ENCODE measurements around the gene FUT8. TPM values are rescaled to one million over a fixed set of nuclear protein-coding genes. Genes with fewer than 3 reads are reported as not detected.

FUT8 gene
- total RNA-seq, 1 donor from 2014 or later: 12.9 TPM

- no peaks in the 10 kb centered on the region for H3K36me3 ChIP-seq
- H3K27ac ChIP-seq: no peak overlapping the region
- no peaks in the 10 kb centered on the region for H3K27me3 ChIP-seq
- no peak for DNase-seq (ENCODE audit: low spot score in 2 of 2)
- TF ChIP-seq, protein P1, sequence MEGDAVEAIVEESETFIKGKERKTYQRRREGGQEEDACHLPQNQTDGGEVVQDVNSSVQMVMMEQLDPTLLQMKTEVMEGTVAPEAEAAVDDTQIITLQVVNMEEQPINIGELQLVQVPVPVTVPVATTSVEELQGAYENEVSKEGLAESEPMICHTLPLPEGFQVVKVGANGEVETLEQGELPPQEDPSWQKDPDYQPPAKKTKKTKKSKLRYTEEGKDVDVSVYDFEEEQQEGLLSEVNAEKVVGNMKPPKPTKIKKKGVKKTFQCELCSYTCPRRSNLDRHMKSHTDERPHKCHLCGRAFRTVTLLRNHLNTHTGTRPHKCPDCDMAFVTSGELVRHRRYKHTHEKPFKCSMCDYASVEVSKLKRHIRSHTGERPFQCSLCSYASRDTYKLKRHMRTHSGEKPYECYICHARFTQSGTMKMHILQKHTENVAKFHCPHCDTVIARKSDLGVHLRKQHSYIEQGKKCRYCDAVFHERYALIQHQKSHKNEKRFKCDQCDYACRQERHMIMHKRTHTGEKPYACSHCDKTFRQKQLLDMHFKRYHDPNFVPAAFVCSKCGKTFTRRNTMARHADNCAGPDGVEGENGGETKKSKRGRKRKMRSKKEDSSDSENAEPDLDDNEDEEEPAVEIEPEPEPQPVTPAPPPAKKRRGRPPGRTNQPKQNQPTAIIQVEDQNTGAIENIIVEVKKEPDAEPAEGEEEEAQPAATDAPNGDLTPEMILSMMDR (IDR thresholded peaks at IDR 0.05): no peak
- H3K4me3 ChIP-seq: no peak overlapping the region
- H3K4me1 ChIP-seq: no peaks in the 10 kb centered on the region
- no peaks in the 10 kb centered on the region for H3K9me3 ChIP-seq
- intact Hi-C loops (cut with DNase I): no loop called here
Observed at GRCh38 chr14:65776193-65776852, 363.8 kb downstream of the FUT8 start.

DNA sequence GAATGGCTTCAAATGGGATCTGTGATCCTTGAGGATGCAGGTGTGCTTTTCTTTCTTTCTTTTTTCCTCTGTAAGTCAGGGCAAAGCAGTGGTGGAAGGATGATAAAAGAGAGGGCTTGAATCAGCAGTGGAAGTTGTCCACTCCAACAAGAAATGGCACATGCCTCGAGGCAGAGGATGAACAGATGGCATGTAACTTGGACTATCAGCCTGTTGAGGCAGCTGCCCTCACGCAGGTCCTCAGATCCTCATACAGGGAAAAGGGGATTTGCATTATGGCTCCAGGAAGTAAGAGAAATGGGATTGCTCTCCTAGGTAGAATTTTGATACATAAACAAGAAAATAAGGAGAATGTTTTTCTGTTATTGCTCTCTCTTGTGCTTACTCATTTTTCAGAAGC, 368.0 kb downstream of the FUT8 start:
- TF ChIP-seq, protein P1 (IDR thresholded peaks at IDR 0.05): no peak
- Histone ChIP-seq H3K4me3 (no peak overlapping the region), H3K27ac (no peak overlapping the region), H3K36me3 (no peaks in the 10 kb centered on the region), H3K9me3 (no peaks in the 10 kb centered on the region), H3K27me3 (no peaks in the 10 kb centered on the region), H3K4me1 (no peaks in the 10 kb centered on the region)
- no peak for DNase-seq (ENCODE audit: low spot score in 2 of 2)
- intact Hi-C loops (cut with DNase I): no loop called here

- Histone ChIP-seq H3K9me3 (no peaks in the 10 kb centered on the region), H3K4me3 (no peak overlapping the region), H3K36me3 (no peaks in the 10 kb centered on the region), H3K27me3 (no peaks in the 10 kb centered on the region), H3K4me1 (no peaks in the 10 kb centered on the region), H3K27ac (no peak overlapping the region)
- intact Hi-C loops (cut with DNase I): no loop called here
- no peak for DNase-seq (ENCODE audit: low spot score in 2 of 2)
- TF ChIP-seq, protein P1 (IDR thresholded peaks at IDR 0.05): no peak
Observed at GRCh38 chr14:65783101-65783500, 370.6 kb downstream of the FUT8 start.

- no peak overlapping the region for H3K27ac ChIP-seq
- no peaks in the 10 kb centered on the region for H3K36me3 ChIP-seq
- no peaks in the 10 kb centered on the region for H3K27me3 ChIP-seq
- intact Hi-C loops (cut with DNase I): no loop called here
- TF ChIP-seq, protein P1 (IDR thresholded peaks at IDR 0.05): no peak
- H3K4me1 ChIP-seq: no peaks in the 10 kb centered on the region
- H3K4me3 ChIP-seq: no peak overlapping the region
- no peaks in the 10 kb centered on the region for H3K9me3 ChIP-seq
- DNase-seq (ENCODE audit: low spot score in 2 of 2): no peak
Observed at GRCh38 chr14:65783576-65783975, 371.0 kb downstream of the FUT8 start.

DNA sequence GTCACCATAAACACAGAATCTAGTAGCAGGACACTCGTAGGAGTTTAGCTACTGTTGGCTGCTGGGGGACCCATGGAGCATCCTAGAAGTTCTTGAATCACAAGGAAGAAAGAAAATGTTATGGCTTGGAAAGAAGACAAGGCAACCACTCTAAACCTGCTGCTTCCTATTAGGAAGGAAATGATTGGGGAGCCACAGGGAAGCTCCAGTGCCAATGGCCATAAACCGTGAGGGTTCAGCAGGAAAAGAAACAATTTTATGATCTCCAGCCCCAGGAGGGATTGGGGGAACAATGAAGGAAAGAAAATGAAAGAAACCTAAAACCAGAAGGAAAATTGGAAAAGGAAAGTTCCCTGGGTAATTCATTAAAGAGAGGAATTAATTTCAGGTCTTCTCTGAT, 372.0 kb downstream of the FUT8 start:
- TF ChIP-seq, protein P1 (IDR thresholded peaks at IDR 0.05): no peak
- Histone ChIP-seq H3K9me3 (no peaks in the 10 kb centered on the region), H3K27me3 (no peaks in the 10 kb centered on the region), H3K4me1 (no peaks in the 10 kb centered on the region), H3K27ac (no peak overlapping the region), H3K36me3 (no peaks in the 10 kb centered on the region), H3K4me3 (no peak overlapping the region)
- DNase-seq (ENCODE audit: low spot score in 2 of 2): no peak
- intact Hi-C loops (cut with DNase I): no loop called here

DNA sequence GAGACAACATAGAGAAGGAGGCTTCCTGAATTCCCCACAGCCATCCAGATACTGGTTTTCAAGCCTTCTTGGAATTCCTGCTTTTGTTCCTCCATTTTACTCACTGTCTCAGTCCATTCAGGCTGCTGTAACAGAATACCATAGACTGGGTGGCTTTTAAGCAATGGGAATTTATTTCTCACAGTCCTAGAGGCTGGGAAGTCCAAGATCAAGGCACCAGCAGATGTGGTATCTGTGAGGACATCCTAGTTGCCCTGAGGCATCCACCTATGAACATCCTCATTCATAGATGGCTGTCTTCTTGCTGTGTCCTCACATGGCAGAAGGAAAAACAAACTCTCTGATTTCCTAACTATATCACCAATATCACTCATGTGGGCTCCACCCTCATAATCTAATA, 374.9 kb downstream of the FUT8 start:
- intact Hi-C loops (cut with DNase I): no loop called here
- H3K9me3 ChIP-seq: no peaks in the 10 kb centered on the region
- no peak for DNase-seq (ENCODE audit: low spot score in 2 of 2)
- TF ChIP-seq, protein P1 (IDR thresholded peaks at IDR 0.05): no peak
- H3K27me3 ChIP-seq: no peaks in the 10 kb centered on the region
- no peak overlapping the region for H3K27ac ChIP-seq
- H3K4me1 ChIP-seq: no peaks in the 10 kb centered on the region
- H3K36me3 ChIP-seq: no peaks in the 10 kb centered on the region
- H3K4me3 ChIP-seq: no peak overlapping the region
